Smooth muscle cell (in vitro differentiated cells): Measurements from ENCODE around the gene RBBP8NL. TPM values are rescaled to one million over a fixed set of nuclear protein-coding genes. Genes with fewer than 3 reads are reported as not detected.

Source experiments
- DNase-seq: peaks from one replicate; lab custom pipeline; 2025; ENCODE audit not compliant: unreplicated experiment; lab: John Stamatoyannopoulos, UW
- H2AFZ ChIP-seq: fragments of 200-600 bp; sonication (generic); 2 replicates; pipeline ENCODE4 v1.6.0; 2016; ENCODE audit warnings: antibody characterized with exemption, low read depth, mild to moderate bottlenecking
- H3F3A ChIP-seq: fragments of 200-600 bp; sonication (generic); 2 replicates; pipeline ENCODE4 v1.6.0; 2017; ENCODE audit warnings: antibody characterized with exemption, low read depth
- H3K27ac ChIP-seq: fragments of 200-600 bp; sonication (generic); 2 replicates; pipeline ENCODE4 v1.5.1; 2016; ENCODE audit warnings: low read depth, mild to moderate bottlenecking
- H3K27me3 ChIP-seq: fragments of 200-600 bp; sonication (generic); 2 replicates; pipeline ENCODE4 v1.6.1; 2016; ENCODE audit warnings: low read depth, mild to moderate bottlenecking
- H3K36me3 ChIP-seq: fragments of 200-600 bp; sonication (generic); 2 replicates; pipeline ENCODE4 v1.5.1; 2016; ENCODE audit warnings: low read depth
- H3K4me1 ChIP-seq: fragments of 200-600 bp; sonication (generic); 2 replicates; pipeline ENCODE4 v1.5.1; 2016; ENCODE audit warnings: low read depth
- H3K4me2 ChIP-seq: fragments of 200-600 bp; sonication (generic); 2 replicates; pipeline ENCODE4 v1.6.0; 2016; ENCODE audit warnings: mild to moderate bottlenecking
- H3K4me3 ChIP-seq: fragments of 200-600 bp; sonication (generic); 2 replicates; pipeline ENCODE4 v1.5.1; 2016; ENCODE audit warnings: mild to moderate bottlenecking
- H3K79me2 ChIP-seq: fragments of 200-600 bp; sonication (generic); 2 replicates; pipeline ENCODE4 v1.6.0; 2016; ENCODE audit warnings: low read depth, mild to moderate bottlenecking
- H3K9ac ChIP-seq: fragments of 200-600 bp; sonication (generic); 2 replicates; pipeline ENCODE4 v1.6.0; 2016; ENCODE audit warnings: low read depth
- H3K9me3 ChIP-seq: fragments of 200-600 bp; sonication (generic); replicated peaks from 2 replicates; pipeline ENCODE4 v1.5.1; 2016; ENCODE audit warnings: low read depth
- H4K20me1 ChIP-seq: fragments of 200-600 bp; sonication (generic); 2 replicates; pipeline ENCODE4 v1.6.0; 2016; ENCODE audit warnings: low read depth
- WGBS: methylation state at CpG from one replicate; pipeline ENCODE4 v1.1.7; 2016; ENCODE audit warnings: low lambda C conversion rate; 5-methylcytosine and 5-hydroxymethylcytosine counted together
- polyA plus RNA-seq: library from polyadenylated mRNA; unstranded; fragments of >200 nt; fragmentation: Nextera tagmentation; extraction: Ambion mirVana; gene quantifications from 2 replicates; pipeline ENCODE4 v1.2.1, GENCODE V29; 2016
- total RNA-seq: library from RNA; depleted of rRNA; stranded (reverse); fragments of >200 nt; gene quantifications from 2 replicates; pipeline ENCODE4 v1.2.3, GENCODE V29; 2014
- TF ChIP-seq, protein P1 (sequence below): fragments of 200-600 bp; sonication (generic); IDR thresholded peaks from 2 replicates; pipeline ENCODE4 v1.5.1; 2017; ENCODE audit warnings: borderline replicate concordance, mild to moderate bottlenecking, antibody characterized with exemption; ENCODE audit not compliant: insufficient read depth, poor library complexity, severe bottlenecking

Gene RBBP8NL
- total and polyA plus RNA-seq, 2 experiments from 2014 or later, result 0.40 TPM; not detected in 1

DNA sequence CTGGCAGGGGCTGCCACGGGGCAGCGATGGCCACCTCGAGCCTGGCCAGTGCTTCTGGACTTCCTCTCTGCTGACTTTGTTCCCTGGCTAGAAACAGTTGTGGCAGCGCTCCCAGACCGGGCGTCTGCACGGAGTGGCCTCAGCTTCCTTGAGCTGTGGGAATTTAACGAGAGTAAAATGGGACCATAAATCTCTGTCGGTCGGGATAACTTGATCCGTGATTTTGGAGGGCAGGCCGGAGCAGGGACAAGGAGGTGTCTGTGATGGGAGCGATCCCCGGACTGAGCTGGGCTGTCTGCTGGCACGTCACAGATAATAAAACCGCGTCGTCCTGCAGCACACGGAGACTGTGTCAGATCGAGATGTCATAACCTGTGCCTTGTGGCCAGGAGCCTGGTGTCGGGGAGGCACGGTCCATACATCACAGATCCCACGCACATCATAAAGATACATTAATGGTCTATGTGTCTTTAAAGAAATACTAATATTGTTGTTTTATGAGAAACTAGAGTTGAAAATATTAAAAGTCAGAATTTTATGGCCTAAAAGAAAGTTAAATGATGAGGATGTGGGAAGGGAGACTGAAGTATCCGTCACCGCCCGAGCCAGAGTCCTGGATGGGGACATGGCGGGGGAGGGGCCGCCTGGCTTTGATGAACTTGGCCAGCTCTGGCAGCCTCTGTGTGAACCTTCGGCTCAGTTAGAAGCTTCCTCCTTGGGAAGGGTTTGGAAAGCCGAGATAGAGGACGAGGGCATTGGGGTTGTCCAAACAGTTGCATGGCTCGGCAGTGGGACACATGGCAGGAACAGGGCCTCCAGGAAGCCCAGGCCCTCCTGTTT is 6.5 kb upstream of the RBBP8NL start:
- DNase-seq, result no peak
- Histone ChIP-seq H3K27ac (no peak overlapping the region), H3K4me1 (no peaks in the 10 kb centered on the region), H4K20me1 (no peaks in the 10 kb centered on the region), H3K4me2 (peak overlapping the region; percentile 66), H3K27me3 (no peaks in the 10 kb centered on the region), H3K9me3 (no peaks in the 10 kb centered on the region), H2AFZ (no peak overlapping the region), H3K4me3 (no peak overlapping the region), H3F3A (no peaks in the 10 kb centered on the region), H3K79me2 (no peaks in the 10 kb centered on the region), H3K36me3 (no peaks in the 10 kb centered on the region), H3K9ac (no peak overlapping the region)
- 29% methylated on average over 32 of the region's 32 CpGs for WGBS
- TF ChIP-seq, protein P1, sequence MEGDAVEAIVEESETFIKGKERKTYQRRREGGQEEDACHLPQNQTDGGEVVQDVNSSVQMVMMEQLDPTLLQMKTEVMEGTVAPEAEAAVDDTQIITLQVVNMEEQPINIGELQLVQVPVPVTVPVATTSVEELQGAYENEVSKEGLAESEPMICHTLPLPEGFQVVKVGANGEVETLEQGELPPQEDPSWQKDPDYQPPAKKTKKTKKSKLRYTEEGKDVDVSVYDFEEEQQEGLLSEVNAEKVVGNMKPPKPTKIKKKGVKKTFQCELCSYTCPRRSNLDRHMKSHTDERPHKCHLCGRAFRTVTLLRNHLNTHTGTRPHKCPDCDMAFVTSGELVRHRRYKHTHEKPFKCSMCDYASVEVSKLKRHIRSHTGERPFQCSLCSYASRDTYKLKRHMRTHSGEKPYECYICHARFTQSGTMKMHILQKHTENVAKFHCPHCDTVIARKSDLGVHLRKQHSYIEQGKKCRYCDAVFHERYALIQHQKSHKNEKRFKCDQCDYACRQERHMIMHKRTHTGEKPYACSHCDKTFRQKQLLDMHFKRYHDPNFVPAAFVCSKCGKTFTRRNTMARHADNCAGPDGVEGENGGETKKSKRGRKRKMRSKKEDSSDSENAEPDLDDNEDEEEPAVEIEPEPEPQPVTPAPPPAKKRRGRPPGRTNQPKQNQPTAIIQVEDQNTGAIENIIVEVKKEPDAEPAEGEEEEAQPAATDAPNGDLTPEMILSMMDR, result no peak

GRCh38 chr20:62430866-62431447 is 3.6 kb upstream of the RBBP8NL start:
- Histone ChIP-seq H3K27me3 (no peaks in the 10 kb centered on the region), H3K4me2 (no peak overlapping the region), H3F3A (no peaks in the 10 kb centered on the region), H4K20me1 (no peaks in the 10 kb centered on the region), H3K9me3 (no peaks in the 10 kb centered on the region), H3K27ac (no peak overlapping the region), H3K79me2 (no peaks in the 10 kb centered on the region), H3K36me3 (no peaks in the 10 kb centered on the region), H3K4me1 (peaks cover 3% of the 10 kb centered on the region), H3K4me3 (no peak overlapping the region), H3K9ac (no peak overlapping the region), H2AFZ (no peak overlapping the region)
- no peak for DNase-seq
- 86% methylated on average over 23 of the region's 23 CpGs for WGBS
- TF ChIP-seq, protein P1, result no peak

GRCh38 chr20:62430311-62430853 is 3.0 kb upstream of the RBBP8NL start:
- Histone ChIP-seq H3K79me2 (no peaks in the 10 kb centered on the region), H2AFZ (no peak overlapping the region), H3K27me3 (no peaks in the 10 kb centered on the region), H3K27ac (no peak overlapping the region), H3F3A (no peaks in the 10 kb centered on the region), H3K36me3 (no peaks in the 10 kb centered on the region), H3K9me3 (no peaks in the 10 kb centered on the region), H3K4me3 (no peak overlapping the region), H3K4me2 (no peak overlapping the region), H3K9ac (no peak overlapping the region), H3K4me1 (peaks cover 3% of the 10 kb centered on the region), H4K20me1 (no peaks in the 10 kb centered on the region)
- DNase-seq, result no peak
- TF ChIP-seq, protein P1, result no peak
- WGBS, result 79% methylated on average over 10 of the region's 10 CpGs
